Dedifferentiated amniotic fluid mesenchymal stem cell (primary cell): ENCODE results near the gene PGC.

Source experiments
- DNase-seq: peaks from one replicate; pipeline ENCODE4 v3.0.0-alpha.2; 2016; ENCODE audit errors: extremely low spot score

The PGC gene

GRCh38 chr6:41697861-41698781 lies 49.1 kb downstream of the PGC start:
- DNase-seq, result peak; percentile 70

DNA sequence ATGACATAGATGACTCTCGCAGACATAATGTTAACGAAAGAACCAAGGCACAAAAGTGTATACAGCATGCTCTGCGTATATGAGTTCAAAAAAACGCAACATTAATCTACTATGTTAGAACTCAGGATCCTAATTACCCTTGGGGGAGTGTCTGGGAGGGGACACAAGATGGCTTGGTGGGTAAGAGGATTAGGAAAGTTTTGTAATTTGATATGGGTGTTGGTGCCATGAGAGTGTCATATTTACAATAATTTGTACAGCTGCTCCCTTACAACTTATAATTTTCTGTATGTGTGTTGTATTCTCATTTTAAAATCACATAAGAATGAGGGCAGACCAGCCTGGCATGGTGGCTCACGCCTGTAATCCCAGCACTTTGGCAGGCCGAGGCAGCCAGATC lies 50.4 kb downstream of the PGC start:
- DNase-seq, result no peak

DNA sequence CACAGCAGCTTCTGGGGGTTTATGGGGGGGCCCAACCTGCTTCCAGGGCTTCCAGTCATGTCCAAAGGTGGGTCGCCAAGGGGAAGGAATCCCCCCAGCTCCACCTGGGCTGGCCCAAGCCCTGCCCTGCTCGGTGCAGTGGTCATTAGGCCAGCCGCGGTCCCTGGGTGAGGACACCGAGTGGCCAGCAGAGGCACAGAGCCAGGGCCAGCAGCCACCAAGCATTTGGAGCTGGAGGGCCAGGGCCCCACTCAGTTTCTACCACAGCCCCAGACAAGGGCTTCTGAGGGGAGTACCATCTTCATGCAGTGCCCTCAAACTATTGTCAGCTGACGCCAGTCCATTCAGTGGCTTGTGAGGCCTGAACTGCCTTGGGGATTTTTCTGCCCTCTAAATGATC lies 51.4 kb downstream of the PGC start:
- no peak for DNase-seq

- DNase-seq, result no peak
Measured at GRCh38 chr6:41694815-41695526, 52.2 kb downstream of the PGC start.

GRCh38 chr6:41693281-41694240 lies 53.6 kb downstream of the PGC start:
- DNase-seq, result no peak

DNA sequence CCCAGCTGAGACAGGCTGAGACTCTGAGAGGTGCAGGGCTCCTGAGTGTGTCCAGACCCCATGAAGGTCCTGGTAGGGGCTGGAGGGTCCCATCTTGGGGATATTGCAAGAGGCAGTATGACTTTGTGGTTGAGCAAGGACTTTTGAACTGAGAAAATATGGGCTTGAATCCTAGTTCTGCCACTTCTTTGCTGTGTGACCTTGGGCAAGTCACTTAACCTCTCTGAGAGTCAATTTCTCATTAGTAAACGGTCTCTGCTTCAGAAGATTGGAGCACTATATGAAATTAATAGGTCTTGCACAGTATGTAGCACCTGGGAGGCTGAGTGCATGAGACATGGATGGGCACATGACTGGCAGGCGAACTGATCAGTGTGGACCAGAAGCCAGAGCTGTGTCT lies 54.5 kb downstream of the PGC start:
- DNase-seq, result no peak

- DNase-seq, result no peak
Measured at GRCh38 chr6:41692080-41692675, 55.0 kb downstream of the PGC start.

DNA sequence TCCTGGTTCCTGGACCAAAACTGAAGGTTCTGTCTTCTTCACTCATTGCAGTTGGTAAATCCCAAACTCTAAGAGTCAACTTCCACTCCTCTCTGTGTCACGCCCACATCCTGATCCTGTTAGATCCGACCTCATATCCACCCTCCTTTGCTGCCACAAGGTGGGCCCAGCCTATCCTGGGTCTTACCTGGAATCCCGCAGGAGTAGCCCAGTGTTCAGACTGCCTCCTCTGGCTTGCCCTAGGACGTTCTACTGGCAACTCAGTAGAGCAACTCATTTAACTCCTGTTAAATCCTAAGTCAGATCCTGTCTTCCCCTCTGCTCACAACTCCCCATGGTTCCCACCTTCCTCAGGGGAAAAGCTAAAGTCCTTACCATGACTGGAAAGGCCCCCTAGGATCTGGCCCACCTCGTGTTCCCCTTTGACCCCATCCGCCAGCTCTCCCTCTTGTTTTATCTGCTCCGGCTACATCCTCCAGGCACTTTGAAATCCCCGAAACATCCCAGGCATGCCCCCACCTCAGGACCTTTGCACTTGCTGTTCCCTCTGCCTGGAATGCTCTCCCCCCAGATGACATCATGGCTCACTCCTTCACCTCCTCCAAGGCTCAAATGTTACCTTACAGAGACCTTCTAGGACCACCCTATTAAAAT lies 55.6 kb downstream of the PGC start:
- no peak for DNase-seq

GRCh38 chr6:41690541-41691330 lies 56.5 kb downstream of the PGC start:
- no peak for DNase-seq

DNA sequence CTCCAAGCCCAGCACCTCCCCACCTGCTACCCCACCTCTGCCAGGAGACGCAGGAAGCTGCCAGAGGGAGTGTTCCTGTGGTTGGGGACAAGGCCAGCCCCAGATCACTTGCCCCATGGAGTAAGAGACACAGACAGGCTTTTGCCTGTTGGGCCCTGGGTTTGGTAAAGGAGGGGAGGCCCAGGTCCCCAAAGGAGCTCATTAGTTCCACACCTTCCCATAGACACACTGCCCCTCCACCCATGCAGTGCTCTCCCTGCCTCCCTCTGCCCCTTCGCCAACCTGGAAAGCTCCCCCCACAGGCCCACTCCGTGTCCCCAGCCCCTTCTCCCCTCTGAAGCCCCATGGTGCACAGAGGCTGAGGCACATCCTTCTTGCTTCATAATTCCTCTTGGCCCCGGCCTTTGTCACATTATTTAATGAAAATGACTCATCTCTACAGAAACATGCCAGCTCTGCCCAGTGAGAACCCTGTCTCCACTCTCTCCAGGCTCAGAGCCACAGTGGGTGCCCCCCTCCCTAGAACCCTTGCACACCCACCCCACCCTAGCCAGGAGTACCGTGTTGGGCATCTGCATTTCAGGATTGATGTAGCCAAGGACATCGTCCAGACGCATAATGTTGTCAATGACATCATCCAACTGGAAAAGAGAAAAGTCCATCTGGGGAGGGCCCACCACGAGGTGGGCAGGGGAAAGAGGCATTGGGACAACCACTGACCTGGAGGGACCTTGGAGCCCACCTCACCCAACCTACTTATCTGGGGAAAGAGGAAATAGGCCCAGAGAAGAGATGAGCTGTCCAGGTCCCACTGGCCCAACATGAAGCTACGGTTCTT lies 57.8 kb downstream of the PGC start:
- no peak for DNase-seq

DNA sequence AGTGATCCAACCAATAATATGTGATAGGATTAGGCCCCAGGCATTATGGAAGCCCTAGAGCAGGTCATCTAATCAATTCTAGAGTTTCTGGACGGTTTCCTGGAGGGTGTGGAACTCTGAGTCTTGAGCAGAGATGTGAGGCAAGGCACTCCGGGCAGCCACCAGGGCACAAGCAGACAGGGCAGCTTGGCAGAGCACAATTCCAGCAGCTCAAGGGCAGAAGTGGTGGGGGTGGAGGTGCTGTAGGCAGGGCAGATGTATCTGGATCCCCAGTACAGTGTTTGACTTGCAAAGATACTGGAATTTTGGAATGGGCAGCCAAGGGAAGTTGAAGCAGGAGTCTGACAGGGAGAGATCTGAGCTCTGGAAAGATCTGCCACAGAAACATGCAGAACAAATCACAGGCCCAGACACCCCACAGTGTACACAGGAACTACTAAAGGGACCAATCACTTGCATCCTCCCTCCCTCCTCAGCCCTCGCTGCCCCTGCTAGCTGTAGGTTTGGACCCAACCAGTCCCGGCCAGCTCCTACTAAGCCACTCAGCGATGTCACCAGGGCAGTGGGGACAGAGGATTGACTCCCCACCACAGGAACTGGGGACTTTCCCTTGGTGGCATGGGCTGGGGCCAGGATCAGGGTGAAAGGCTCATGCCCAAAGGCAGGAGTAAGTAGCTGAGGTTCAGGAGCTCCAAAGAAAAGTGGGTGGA lies 58.8 kb downstream of the PGC start:
- DNase-seq, result no peak

DNA sequence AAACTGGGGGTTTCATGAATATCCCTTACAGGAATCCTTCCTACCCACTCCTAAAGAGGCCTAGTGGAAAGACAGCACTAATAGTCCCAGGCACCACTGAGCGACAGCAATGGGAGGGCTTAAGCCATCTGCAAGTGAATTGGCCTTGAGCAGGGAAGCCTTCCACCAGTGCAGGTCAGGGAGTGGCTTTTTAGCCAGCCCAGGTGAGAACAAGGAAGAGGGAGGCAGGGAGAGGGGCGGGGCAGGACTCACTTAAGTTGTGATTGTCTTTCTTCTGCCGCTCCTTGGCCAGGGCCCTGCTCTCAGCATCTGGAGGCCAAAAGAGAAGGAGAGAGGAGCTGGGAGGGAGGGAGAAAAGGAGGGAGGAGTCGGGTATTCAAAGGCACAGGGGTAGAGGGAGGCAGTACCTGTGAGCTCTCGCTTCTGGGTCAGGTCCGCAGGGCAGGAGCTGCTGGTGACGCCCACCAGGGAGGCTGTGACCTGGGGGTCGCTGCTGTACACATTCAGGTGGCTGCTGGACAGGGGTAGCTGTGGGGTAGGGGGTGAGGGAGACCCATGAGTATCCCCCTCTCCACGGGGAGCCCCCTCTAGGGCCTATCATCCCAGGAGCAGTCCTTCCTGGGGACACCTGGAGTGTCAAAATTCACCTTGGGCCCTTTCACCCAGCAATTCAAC lies 59.6 kb downstream of the PGC start:
- DNase-seq, result no peak
